GM18867 (cell line): ENCODE measurements around the gene CIAO1.
A peak's percentile ranks its signal among the peaks of the same experiment; 100 is the strongest.
"Not testable (repeated sequence)": the region's sequence is repeated elsewhere in the genome, so short reads cannot be mapped to it uniquely, and the experiment has no call there.

Source experiments
- ATAC-seq: cut with Tn5 transposase; IDR thresholded peaks from one replicate; pipeline ENCODE4 v1.9.1; 2021; ENCODE audit warnings: mild to moderate bottlenecking, moderate library complexity; ENCODE audit not compliant: unreplicated experiment

The CIAO1 gene

DNA sequence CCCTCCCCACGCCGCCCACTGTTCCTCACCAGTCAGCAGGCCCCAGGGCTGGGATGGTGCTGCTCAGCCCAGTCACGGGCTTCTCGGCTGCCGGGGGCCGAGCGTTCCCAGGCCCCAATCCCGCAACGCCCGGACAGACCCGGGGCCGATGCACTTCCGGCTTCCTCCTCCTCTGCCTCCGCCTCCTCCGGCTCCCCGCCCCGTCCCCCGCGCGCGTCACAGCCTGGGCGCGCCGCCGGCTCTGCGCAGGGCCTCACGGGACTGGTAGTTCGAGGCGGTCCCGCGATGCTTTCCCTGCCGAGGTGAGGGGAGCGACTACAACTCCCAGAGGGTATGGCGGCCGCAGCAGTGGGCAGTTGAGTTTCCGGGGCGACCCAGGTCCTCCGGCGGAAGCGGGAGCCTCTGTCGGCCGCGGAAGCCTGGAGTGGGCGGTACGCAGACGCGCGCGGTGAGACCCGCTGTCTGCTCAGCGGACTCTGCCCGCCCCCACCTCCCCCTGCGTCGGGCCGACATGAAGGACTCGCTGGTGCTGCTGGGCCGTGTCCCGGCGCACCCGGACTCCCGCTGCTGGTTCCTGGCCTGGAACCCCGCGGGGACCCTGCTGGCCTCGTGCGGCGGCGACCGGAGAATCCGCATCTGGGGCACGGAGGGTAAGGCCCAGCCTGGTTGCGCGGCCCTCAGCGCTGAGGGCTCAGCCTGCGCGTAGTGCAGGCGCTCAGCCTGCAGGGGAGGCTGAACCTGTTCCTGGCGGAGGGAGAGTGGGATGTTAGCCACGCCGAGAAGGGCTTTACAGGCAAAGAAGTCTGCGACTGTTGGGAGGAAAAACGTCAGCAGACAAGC, at the start of gene CIAO1, which contains the start of gene TMEM127:
Gene CIAO1, plus strand, starts transcription at position 386 of the 840 bp plus-strand sequence. Its CDS starts 126 bp downstream, at position 512.
Gene TMEM127, minus strand, starts transcription at position 158 of the 840 bp plus-strand sequence. CDS start 616 bp downstream, outside the sequence.
- peak; percentile 92 for ATAC-seq

DNA sequence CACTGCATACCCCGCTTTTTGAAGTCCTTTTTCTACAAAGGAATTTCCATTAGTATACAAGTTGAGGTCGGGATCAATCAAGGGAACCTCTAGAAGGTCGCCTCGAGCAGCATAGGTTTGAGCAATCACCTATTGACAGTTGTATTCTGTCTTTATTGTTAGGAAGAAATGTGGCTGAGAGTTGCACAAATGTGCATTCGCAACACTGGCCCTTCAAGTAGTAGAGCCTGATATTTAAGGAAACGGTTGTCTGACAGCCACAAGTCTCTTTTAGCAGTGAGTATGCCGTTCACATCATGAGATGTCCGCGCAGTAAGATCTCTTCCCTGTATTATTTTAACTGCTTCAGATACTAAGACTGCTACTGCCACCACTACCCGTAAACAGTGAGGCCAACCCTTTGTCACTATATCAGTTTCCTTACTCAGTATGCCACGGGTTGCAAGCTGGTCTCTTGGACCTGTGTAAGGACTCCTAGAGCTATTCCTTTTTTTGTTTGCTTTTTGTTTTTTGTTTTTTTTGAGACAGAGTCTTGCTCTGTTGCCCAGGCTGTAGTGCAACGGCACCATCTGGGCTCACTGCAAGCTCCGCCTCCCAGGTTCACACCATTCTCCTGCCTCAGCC, 47.4 kb upstream of the CIAO1 start:
- no peak for ATAC-seq

- not testable (repeated sequence) for ATAC-seq
Observed at GRCh38 chr2:96219959-96220358, 46.1 kb upstream of the CIAO1 start.

DNA sequence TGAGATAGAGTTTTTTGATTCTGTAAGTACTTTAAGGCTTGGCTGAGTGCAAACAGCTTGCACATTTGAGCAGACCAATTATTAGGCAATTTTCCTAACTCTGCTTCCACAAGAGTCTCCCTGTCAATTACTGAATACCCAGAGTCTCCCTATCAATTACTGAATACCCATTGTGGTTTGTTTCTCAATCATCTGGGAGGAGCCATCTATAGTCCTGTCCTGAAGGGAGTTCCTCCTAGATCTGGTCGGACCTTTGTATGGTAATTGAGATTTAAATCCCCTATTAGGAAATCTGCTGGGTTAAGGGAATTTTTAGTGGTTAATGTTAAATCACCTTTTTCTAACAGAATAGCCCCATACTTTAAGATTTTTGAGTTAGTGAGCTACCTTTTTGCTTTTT, 44.9 kb upstream of the CIAO1 start:
- not testable (repeated sequence) for ATAC-seq

DNA sequence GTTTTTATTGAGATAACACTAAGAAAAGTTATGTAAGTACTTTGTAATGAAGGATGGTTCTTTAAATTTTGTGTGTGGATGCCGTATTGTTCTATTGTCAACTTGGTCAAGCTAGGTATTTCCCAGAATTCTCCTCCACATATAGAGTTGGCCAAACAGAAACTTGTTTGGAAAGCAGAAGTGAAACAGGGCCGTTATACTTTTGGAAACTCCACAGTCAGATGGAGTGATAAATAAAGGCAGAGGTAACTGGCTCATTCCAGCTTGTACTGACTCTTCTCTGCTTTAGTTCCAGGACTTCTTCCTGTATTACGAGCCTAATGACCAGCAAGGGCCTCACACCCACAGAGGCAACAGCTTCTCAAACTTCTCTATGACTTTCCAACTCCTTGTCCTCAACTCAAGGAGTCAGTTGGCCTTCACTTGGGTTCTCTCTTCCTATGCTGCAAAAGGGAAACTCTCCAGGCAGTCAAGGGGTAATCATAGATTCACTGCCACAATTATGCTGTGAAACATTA, 41.0 kb upstream of the CIAO1 start:
- ATAC-seq: peak; percentile 62

GRCh38 chr2:96231316-96231715, 34.7 kb upstream of the CIAO1 start:
- ATAC-seq: no peak

- ATAC-seq: no peak
Observed at GRCh38 chr2:96233436-96233835, 32.6 kb upstream of the CIAO1 start.

DNA sequence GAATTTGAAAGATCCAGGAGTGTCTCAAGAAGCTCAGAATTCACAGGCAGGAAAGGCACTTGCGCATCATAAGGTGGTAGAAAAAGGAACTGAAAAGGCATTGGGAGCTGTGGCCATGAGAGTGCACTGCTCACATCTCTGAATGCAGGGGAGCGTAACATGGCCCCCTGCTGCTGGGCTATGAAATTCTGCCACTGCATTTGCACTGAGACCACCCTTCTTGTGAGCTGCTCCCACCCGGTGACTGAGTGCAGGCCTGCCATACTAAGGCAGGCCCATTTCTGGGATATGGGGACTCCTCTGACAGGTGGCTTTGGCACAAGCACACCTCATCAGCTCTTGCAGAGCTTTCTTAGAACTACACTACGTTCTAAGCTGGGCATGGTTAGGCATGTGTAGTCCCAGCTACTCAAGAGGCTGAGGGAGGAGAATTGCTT, 32.1 kb upstream of the CIAO1 start:
- peak; percentile 88 for ATAC-seq

GRCh38 chr2:96236882-96237281, 29.1 kb upstream of the CIAO1 start:
- no peak for ATAC-seq

DNA sequence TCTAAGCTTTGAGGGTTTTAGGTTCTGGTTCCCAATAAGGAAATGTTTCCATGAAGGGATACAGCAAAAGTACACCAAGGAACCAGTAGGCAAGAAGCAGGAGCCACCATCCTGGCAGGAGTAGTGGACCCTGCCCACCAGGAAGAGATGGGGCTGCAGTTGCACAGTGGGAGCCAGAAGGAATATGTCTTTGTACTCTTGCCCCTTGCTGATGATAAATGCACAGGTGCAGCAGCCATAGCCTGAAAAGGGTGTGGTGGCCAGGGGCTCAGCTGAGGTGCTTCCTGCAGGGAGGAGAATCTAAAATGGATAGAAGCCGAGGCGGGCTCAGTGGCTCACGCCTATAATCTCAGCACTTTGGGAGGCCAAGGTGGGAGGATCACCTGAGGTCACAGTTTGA, 27.8 kb upstream of the CIAO1 start:
- no peak for ATAC-seq

GRCh38 chr2:96239091-96239490, 26.9 kb upstream of the CIAO1 start:
- ATAC-seq: no peak

DNA sequence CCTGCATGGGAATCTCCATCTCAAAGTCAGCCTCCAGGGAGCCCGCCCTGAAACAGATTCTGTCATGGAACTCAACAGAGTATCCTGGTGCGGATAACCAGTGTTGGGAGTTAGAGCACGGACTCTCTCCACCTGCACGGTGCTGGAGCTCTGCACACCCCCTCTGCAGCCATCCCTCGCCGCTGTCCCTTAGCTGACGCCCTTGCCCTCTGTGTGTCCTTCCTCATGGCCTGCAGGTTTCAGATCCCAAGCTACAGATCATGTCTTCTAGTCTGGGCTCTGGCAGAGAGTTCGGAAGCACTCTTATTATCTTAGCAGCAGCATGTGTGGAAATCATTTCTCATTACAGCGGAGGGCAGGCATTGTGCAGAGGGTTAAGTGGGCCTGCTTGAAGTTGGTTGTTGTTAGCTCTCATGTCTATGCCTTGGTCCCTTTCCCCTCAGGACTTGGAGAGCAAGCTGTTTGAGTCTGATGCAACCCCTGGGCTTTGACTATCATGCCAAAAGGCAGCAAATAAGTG, 26.2 kb upstream of the CIAO1 start:
- ATAC-seq: no peak

- no peak for ATAC-seq
Observed at GRCh38 chr2:96240341-96241038, 25.5 kb upstream of the CIAO1 start.

- ATAC-seq: no peak
Observed at GRCh38 chr2:96241227-96241626, 24.8 kb upstream of the CIAO1 start.

DNA sequence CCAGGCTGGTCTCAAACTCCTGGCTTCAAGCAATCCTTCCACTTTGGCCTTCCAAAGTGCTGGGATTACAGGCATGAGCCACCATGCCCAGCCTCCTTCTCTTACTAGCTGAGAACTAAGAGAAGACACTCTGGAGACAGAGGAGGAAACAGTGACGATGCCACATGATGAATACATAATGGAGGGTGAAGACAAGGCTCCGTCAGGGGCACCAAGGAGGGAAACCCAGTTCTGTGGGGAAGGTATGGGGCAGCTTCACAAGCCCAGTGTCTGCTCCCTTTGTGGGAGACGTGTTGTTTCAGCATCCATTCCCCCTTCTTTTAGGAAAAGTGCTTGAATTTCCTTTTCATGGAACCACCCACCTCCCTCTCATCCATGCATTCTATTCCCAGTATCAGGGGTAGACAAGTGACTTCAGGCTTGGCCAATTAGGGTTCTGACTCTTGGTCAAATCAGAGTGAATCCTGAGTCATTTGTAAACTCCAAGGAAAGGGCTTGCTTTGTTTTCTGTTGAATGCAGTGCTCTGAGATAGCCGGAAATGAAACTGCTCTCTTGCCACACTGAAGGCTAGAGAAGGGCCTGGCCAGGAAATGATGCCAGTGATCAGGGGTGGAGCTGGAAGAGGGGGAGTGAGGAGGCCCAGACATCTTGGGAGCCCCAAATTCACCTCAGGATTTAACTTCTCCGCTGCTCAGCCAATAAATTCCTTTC, 24.0 kb upstream of the CIAO1 start:
- ATAC-seq: peak; percentile 90

GRCh38 chr2:96243843-96244242, 22.2 kb upstream of the CIAO1 start:
- ATAC-seq: no peak

DNA sequence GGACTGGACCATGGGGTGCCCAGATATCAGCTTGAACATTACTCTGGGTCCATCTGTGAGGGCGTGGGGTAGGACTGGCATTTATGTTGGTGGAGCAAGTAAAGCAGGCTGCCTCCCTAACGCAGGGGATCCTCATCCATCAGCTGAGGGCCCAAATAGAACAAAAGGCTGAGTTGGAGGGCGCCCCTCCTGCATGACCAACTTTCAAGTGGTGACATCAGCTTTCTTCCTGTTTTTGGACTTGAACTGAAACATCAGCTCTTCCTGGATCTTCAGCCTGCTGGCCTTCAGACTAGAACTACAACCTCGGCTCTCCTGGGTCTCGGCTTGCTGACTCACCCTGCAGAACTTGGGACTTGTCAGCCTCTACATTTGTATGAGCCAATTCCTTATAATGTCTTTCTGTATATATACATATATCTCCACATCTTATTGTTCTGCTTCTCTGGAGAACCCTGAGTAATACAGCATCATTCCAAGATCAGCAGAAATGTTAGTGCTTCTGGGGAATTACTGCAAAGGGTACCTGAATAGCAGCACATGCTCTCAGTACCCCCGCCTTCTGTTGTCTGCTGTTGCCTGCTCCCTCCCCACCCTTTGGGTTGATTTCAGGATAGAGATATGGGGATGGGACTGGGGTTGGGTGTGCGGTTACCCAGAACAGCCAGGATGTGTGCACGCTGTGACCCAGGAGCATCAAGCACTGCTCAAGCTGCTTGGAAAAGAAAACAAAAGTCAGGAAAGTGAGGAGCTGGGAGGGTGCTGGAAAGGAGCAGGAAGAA, 20.2 kb upstream of the CIAO1 start:
- no peak for ATAC-seq

- ATAC-seq: no peak
Observed at GRCh38 chr2:96247009-96247408, 19.0 kb upstream of the CIAO1 start.

- no peak for ATAC-seq
Observed at GRCh38 chr2:96247896-96248295, 18.1 kb upstream of the CIAO1 start.

DNA sequence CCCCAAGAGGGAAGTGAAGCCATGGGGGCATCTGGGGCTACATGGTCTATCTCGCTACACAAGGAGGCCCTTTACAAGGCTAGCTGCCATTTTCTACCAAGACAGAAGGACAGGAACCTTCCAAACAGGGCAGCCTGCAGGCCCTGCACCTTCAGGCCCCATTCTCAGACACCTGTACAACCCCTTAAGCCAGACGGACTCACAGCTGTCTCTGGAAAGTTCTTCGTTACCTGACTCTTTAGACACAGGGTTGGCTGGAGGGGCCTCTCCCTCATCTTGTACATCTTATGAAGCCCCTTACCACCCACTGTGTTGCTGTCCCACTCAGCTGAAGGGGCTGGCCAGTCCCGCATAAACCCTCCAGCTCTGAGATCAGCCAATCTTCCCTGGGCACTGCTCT, 17.4 kb upstream of the CIAO1 start:
- no peak for ATAC-seq
